Fibroblast of the aortic adventitia (primary cell): ENCODE measurements around the gene MOBP. TPM values are rescaled to one million over a fixed set of nuclear protein-coding genes. Genes with fewer than 3 reads are reported as not detected.

ENCODE experiments used
- DNase-seq: peaks from one replicate; pipeline ENCODE4 v3.0.0-alpha.2; 2010; ENCODE audit warnings: low read depth
- H3K4me3 ChIP-seq: 2 replicates; pipeline ENCODE4 v1.5.1; 2011; ENCODE audit warnings: low read depth, mild to moderate bottlenecking, control low read depth, low read length, moderate library complexity
- CTCF ChIP-seq: IDR thresholded peaks from 2 replicates; pipeline ENCODE4 v1.5.1; 2011; ENCODE audit warnings: mild to moderate bottlenecking, low read length, control low read depth, inconsistent platforms; ENCODE audit not compliant: insufficient read depth
- total RNA-seq: library from RNA; depleted of rRNA; stranded (reverse); fragments of >200 nt; gene quantifications from 2 replicates; pipeline ENCODE4 v1.2.3, GENCODE V29; 2012; ENCODE audit warnings: low replicate concordance

MOBP gene
- total RNA-seq, 1 donor = not detected

- DNase-seq = no peak
- TF ChIP-seq CTCF = no peak
- H3K4me3 ChIP-seq = no peak overlapping the region
Observed at GRCh38 chr3:39460677-39461076, 6.8 kb upstream of the MOBP start.

- H3K4me3 ChIP-seq = no peak overlapping the region
- no peak for DNase-seq
- TF ChIP-seq CTCF = peak; percentile 15
Observed at GRCh38 chr3:39463269-39463668, 4.2 kb upstream of the MOBP start.

- DNase-seq = no peak
- no peak for TF ChIP-seq CTCF
- H3K4me3 ChIP-seq = no peak overlapping the region
Observed at GRCh38 chr3:39466988-39467387, 492 bp upstream of the MOBP start.

- no peak for DNase-seq
- no peak overlapping the region for H3K4me3 ChIP-seq
- no peak for TF ChIP-seq CTCF
Observed at GRCh38 chr3:39468108-39468436, 592 bp downstream of the MOBP start.

- no peak overlapping the region for H3K4me3 ChIP-seq
- no peak for TF ChIP-seq CTCF
- DNase-seq = no peak
Observed at GRCh38 chr3:39469258-39469657, 1.8 kb downstream of the MOBP start.

- TF ChIP-seq CTCF = no peak
- H3K4me3 ChIP-seq = no peak overlapping the region
Observed at GRCh38 chr3:39469945-39470344, 2.5 kb downstream of the MOBP start.

GRCh38 chr3:39471652-39472051 lies 4.2 kb downstream of the MOBP start:
- no peak overlapping the region for H3K4me3 ChIP-seq
- TF ChIP-seq CTCF = no peak
- DNase-seq = no peak

More at GRCh38 chr3:39469945-39470344, 2.5 kb downstream of the MOBP start:
- DNase-seq = no peak
